AG09309 (cell line): ENCODE measurements around the gene RBMX.

Experiments used
- DNase-seq: peaks from one replicate; pipeline ENCODE4 v3.0.0-alpha.2; 2010; ENCODE audit warnings: low read depth
- H3K4me3 ChIP-seq: 2 replicates; pipeline ENCODE4 v1.5.1; 2011; ENCODE audit warnings: mild to moderate bottlenecking, low read depth, low read length, moderate library complexity; ENCODE audit not compliant: control insufficient read depth
- TF ChIP-seq, protein P1 (sequence below): IDR thresholded peaks from 2 replicates; pipeline ENCODE4 v1.5.1; 2011; ENCODE audit warnings: mild to moderate bottlenecking, low read depth, low read length, inconsistent platforms; ENCODE audit not compliant: insufficient read depth, control insufficient read depth; ENCODE audit errors: missing control alignments

The RBMX gene

GRCh38 chrX:136865270-136866158, 15.0 kb downstream of the RBMX start:
- TF ChIP-seq, protein P1, sequence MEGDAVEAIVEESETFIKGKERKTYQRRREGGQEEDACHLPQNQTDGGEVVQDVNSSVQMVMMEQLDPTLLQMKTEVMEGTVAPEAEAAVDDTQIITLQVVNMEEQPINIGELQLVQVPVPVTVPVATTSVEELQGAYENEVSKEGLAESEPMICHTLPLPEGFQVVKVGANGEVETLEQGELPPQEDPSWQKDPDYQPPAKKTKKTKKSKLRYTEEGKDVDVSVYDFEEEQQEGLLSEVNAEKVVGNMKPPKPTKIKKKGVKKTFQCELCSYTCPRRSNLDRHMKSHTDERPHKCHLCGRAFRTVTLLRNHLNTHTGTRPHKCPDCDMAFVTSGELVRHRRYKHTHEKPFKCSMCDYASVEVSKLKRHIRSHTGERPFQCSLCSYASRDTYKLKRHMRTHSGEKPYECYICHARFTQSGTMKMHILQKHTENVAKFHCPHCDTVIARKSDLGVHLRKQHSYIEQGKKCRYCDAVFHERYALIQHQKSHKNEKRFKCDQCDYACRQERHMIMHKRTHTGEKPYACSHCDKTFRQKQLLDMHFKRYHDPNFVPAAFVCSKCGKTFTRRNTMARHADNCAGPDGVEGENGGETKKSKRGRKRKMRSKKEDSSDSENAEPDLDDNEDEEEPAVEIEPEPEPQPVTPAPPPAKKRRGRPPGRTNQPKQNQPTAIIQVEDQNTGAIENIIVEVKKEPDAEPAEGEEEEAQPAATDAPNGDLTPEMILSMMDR: no peak
- DNase-seq: no peak
- H3K4me3 ChIP-seq: no peak overlapping the region

GRCh38 chrX:136863826-136864225, 16.7 kb downstream of the RBMX start:
- DNase-seq: no peak
- H3K4me3 ChIP-seq: no peak overlapping the region
- TF ChIP-seq, protein P1: no peak

DNA sequence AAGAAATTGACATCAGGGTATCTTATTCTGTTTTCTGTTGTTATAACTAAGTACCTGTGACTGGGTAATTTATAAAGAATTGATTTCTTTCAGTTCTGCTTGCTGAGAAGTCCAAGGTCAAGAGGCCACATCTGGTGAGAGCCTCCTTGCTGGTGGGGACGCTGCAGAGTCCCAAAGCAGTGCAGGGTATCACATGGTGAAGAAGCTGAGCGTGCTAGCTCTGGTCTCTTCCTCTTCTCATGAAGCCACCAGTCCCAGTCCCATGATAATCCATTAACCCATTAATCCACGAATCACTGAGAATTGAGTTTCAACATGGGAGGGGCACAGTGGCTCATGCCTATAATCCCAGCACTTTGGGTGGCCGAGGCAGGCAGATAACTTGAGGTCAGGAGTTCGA, 18.0 kb downstream of the RBMX start:
- H3K4me3 ChIP-seq: no peak overlapping the region
- DNase-seq: no peak
- TF ChIP-seq, protein P1: no peak

DNA sequence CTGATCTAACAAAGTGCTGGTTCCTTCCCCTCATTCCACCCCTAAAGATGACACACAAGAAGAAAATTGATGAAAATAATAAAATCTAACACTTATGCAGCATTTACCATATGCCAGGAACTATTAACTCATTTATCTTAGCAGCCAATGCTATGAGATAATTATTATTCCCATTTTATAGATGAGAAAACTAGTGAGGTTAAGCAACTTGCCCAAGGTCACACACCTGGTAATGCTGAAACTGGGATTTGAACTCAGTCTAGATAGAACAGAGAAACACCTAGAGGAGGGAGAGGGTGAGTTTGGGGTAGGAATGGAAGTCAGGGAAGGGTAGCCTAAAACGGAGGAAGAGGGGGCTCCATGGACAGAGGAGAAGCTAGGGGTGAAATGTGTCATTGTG, 18.6 kb downstream of the RBMX start:
- no peak for DNase-seq
- no peak overlapping the region for H3K4me3 ChIP-seq
- TF ChIP-seq, protein P1: no peak

DNA sequence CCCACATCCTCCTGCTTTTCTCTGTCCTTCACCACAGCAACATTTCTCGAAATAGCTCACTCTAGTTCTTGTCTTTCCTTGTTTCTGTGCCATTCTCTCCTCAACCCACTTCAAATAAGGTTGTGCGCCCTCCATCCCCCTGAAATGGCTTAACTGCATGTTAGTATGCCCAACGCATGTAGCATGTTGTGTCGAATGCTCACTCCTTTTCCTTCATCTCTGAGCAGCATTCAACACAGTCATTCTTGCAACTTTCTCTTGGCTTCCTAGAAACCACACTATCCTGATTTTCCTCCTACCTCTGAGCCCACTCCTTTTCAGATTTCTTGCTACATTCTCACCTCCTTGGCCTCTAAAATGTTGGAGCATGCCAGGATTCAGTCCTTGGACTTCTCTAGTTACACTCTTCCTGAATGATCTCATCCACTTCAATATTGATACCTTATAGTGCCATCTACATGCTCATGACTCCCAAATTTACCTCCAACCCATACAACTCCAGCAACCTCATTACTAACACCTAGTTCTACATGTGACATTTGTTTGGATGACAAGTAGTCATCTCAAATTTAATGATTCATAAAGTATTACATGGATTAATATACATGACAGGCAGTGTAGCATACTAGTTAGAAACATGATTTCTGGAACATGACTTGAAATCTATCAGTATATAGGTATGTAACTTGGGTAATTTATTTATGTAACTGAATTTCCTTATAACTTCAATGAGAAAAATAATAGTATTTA, 22.3 kb downstream of the RBMX start:
- no peak overlapping the region for H3K4me3 ChIP-seq
- TF ChIP-seq, protein P1: no peak
- no peak for DNase-seq

- no peak for DNase-seq
- TF ChIP-seq, protein P1: no peak
- no peak overlapping the region for H3K4me3 ChIP-seq
Observed at GRCh38 chrX:136856551-136856950, 24.0 kb downstream of the RBMX start.
